Activated gamma-delta T cell treated with anti-CD3 and anti-CD28 coated beads, Interleukin-2, amount 50 U/mL, for 16 hours (primary cell): ENCODE data around the gene CST7.
"Not testable (repeated sequence)": the region's sequence is repeated elsewhere in the genome, so short reads cannot be mapped to it uniquely, and the experiment has no call there.

Experiments
- DNase-seq: peaks from one replicate; pipeline ENCODE4 v3.0.0-alpha.2; 2020; ENCODE audit warnings: low read depth

CST7 gene

DNA sequence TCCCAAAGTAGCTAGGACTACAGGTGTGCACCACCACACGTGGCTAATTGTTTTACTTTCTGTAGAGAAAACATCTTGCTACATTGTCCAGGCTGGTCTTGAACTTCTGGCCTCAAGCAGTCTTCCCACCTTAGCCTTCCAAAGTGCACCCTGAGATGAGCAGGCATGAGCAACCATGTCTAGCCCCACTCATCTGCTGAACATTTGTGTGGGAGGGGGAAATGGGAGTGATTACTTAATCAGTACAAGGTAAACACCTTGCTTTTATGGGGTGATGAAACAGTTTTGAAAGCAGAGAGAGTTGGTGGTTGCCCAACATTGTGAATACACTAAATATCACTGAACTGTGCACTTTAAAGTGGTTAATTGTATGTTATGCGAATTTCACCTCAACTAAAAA lies 38.2 kb downstream of the CST7 start:
- no peak for DNase-seq

- DNase-seq = no peak
Observed at GRCh38 chr20:24987873-24988835, 39.1 kb downstream of the CST7 start.

DNA sequence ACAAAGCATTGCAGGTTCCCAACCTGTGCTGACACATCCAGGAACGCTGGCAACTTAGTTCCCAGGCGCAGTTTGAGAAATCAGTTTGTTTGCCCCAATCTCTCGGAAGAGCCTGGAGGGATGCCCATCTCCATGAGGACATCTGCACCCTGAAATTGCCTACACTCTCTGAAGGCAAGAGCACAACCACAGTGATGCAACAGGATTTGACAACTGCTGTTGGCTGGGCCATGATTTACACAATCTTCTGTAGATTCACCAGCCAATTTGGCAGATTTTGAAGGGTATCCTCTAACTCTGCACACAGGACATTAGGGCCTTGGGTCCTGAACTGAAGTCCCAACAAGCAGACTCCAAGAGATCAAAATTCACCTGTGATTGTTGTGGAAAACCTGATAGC lies 40.1 kb downstream of the CST7 start:
- no peak for DNase-seq

DNA sequence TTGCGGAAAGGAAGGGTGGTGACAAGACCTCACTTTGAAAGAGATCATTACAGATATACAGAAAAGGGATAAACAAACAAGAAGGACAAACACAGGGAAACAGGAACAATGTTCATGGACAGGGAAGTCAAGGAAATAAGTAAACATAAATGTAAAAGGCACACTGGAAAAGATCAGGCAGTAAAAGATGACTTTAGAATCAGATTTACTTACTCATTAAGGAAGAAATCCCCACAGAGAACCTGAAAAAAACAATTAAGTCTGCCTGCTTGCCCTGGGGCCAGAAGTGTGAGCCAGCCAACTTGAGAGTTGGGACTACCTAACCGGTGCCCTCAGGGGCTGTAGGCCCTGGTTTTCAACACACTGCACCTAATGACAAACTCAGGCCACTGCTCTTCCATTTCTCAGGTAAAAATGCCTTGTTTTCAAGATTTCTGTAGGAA lies 41.8 kb downstream of the CST7 start:
- no peak for DNase-seq

GRCh38 chr20:24991897-24992486 lies 42.9 kb downstream of the CST7 start:
- no peak for DNase-seq

- DNase-seq = peak; percentile 95
Observed at GRCh38 chr20:24992487-24993205, 43.6 kb downstream of the CST7 start, which contains the start of gene APMAP. Gene APMAP (minus strand): TSS chr20:24992751. CDS start chr20:24992688, 63 bp downstream.

- no peak for DNase-seq
Observed at GRCh38 chr20:24993337-24994185, 44.5 kb downstream of the CST7 start.

GRCh38 chr20:24994186-24994465 lies 45.1 kb downstream of the CST7 start:
- no peak for DNase-seq

DNA sequence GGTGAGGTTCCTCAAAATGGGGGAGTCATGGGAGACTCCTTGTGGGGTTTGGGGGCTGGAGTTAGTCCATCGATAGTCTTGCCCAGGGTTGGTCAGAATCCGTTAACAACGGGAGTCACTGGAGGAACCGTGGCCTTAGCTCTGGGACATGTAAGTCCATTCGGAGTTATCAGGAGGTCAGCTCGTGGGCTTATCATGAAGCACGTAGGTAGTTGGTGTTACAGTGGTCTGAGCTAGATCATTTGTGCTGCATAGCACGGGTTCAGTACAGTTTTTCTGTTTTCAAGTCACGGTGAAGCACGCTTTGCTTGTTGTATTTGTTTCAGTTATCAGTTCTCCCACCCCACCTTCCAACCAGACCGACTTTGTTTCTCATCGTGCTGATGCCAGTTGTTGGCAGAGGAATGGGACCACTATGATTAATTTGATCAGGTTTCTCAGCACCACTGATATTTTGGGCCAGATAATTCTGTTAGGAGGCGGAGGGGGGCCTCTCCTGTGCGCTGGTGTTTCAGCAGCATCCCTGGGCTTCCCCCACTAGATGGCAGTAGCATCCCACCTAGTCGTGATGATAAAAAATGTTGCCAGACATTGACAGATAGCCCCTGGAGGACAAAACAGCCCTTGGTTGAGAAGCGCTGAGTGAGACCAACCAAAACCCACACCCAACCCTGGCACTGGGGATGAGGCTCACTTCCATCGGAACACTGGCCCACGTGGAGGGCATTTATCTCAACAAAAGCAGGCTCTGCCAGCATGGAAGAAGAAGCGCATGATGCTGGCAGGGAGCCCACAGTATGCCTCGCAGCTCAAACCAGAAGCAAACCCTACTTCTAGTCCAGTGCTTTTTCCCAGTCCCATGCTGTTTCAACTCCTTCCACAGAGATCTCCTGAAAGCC lies 45.6 kb downstream of the CST7 start:
- DNase-seq = peak; percentile 79

DNA sequence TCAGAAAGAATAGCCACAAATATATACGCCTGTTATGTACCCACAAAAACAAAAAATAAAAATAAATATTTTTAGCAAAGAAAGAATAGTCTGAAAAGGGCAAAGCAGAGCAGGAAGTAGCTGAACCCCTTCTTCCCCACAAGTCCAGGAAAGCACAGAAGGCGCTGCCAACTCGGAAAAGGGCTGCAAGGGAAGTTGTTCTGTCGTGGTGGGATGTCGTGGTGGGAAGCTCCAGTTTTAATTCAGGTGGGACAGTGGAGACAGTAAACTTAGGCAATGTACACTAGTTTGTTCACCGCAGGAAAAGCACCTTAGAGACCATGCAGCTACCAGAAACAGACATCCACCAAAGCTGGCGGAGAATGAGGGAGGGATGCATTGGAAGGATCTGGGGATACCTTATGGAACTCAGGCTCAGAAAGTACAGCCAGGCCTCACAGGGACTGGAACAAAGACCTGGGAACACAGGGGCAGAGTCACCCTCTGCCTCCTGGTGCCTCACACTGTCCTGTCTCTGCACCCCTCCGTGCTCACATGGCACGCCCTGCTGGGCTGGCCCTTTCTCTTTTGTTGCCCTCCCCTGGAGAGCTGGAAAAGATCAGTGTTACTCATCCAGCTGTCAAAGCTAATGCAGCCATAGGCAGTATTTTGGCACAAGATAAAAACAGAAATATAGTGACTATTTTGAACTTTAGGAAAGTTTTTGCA lies 46.8 kb downstream of the CST7 start:
- no peak for DNase-seq

- DNase-seq = no peak
Observed at GRCh38 chr20:24996449-24997377, 47.6 kb downstream of the CST7 start.

- no peak for DNase-seq
Observed at GRCh38 chr20:24998121-24998520, 49.1 kb downstream of the CST7 start.

DNA sequence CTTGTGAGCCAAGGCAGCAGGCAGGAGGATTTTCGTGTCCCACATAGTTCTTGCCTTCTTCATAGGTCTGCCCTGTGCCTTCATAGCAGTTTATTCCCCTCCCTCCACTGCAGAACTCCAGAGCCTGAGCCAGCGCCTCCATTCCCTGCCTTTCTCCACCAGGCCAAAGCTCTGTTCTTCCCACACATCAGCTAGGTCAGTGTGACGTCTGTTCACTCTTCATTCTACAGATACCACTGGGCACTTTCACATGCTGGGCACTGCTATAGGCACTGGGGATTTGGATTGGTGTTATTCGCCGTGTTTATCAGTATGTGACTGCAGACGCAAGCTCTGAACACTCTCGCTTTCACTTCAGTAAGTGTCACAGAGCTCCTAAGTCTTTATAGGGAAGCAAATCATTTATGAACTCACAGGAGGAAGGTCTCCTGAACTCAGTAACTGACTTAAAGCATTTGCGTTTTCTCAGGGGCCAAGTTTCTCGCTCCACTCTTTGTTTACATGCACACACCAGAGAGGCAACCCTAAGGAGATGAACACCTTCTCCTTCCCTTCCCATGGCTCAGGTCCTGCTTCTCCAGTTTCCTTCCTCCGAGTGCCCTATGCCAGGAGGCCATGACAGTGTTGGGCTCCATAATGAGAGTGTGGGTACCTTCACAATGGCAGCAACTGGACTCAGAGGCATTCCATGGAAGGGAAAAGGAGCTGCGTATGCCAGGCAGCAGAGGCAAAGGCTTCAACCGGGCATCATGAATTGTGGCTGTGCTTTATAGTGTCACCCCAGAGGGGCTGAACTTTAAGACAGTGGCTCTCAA lies 49.8 kb downstream of the CST7 start:
- no peak for DNase-seq

DNA sequence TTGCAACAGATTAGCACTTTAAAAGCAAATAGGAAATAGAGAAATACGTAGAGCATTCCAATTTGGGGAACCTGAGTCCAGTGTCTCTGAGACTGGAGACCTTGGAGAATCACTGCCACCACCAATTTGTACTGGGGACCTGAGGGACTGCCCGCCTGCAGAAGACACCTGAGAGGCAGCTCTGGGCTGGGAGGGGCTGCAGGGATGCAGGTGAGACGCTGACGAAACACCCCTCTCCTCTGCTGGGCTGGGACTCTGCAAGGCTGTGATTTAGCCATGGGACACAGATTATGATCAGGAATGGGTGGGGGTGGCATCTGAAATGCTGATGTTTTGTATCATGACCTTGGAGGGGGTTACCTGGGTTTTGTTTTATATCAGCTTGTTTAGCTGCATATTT lies 50.5 kb downstream of the CST7 start:
- no peak for DNase-seq

- DNase-seq = no peak
Observed at GRCh38 chr20:25000268-25000801, 51.3 kb downstream of the CST7 start.

DNA sequence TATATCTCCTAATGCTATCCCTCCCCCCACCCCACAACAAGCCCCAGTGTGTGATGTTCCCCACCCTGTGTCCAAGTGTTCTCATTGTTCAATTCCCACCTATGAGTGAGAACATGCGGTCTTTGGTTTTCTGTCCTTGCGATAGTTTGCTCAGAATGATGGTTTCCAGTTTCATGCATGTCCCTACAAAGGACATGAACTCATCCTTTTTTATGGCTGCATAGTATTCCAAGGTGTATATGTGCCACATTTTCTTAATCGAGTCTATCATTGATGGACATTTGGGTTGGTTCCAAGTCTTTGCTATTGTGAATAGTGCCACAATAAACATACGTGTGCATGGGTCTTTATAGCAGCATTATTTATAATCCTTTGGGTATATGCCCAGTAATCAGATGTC lies 52.3 kb downstream of the CST7 start:
- DNase-seq = not testable (repeated sequence)

DNA sequence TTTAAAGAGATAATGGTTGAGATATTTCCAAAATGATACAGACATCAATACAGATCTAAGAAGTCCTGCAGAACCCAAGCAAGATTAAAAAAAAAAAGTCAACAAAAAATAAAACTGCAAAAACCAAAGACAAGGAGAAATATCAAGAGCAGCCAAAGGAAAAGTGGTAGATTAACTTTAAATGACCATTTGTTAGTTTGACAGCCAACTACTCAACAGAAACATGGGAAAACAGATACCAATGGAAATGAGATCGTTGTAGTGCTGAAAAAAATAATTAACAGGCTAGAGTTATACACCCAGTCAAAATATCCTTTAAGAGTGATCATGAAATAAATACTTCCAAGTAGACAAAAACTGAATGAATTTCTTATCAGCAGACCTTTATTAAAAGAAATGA lies 53.9 kb downstream of the CST7 start:
- DNase-seq = no peak

DNA sequence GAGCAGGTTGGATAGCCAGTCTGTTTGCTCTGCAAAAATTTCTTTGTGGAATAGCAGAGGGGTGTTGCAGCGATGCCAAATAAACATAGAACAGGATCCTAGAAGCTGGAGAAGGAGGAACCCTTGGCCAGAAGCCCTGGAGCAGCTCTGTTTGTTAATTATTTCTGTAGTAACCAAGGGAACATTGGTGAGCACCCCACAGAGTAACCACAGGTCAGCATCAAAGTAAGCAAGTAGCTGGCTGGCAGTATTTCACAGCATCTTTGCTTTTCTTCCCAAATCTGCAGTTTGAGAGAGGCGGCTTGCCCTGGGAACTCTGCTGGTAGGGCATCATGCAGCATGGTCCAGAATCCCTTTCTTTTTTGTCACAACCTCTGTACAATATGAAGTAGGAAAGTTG lies 56.2 kb downstream of the CST7 start:
- DNase-seq = no peak
